GM19351 (cell line): ENCODE data around the gene RALGAPA2.

Source experiments
- ATAC-seq: cut with Tn5 transposase; IDR thresholded peaks from one replicate; pipeline ENCODE4 v1.9.1; 2021; ENCODE audit warnings: mild to moderate bottlenecking, moderate library complexity; ENCODE audit not compliant: unreplicated experiment

RALGAPA2 gene

GRCh38 chr20:20500312-20500711 is 212.1 kb downstream of the RALGAPA2 start:
- ATAC-seq: no peak

GRCh38 chr20:20499439-20499838 is 213.0 kb downstream of the RALGAPA2 start:
- ATAC-seq: no peak

GRCh38 chr20:20498076-20498861 is 214.2 kb downstream of the RALGAPA2 start:
- no peak for ATAC-seq

DNA sequence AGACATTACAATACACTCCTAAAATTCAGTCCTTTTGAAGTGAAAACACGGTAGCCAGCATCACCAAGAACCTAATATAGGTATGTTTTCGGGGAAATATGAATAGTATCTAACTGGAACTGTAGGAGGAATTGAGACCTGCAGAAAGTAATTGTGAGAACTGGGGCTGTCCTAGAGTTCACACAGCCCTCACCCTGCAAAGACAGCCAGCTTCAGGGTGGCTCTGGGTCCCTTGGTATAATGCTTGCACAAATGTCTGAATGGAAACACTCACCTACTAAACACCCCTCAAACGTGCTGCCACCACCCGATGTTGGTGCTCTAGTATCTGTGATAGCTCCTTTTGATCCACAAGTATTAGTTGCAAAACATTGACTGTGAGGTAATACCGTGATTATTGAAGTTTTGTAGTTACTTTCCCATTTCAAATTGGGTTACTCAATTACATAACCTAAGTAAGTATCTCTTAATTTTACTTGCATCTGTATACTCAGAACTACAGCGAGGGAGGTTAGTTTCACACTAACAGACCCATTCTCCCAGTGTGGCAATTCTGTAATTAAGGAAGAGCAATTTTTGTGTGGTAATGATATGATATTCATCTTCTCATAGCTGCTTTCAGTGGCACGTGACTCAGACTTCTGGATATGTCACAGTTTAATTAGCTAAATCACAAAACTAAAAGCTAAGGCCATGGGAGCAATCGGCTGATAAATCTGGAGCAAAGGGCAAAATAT is 215.0 kb downstream of the RALGAPA2 start:
- peak; percentile 66 for ATAC-seq

DNA sequence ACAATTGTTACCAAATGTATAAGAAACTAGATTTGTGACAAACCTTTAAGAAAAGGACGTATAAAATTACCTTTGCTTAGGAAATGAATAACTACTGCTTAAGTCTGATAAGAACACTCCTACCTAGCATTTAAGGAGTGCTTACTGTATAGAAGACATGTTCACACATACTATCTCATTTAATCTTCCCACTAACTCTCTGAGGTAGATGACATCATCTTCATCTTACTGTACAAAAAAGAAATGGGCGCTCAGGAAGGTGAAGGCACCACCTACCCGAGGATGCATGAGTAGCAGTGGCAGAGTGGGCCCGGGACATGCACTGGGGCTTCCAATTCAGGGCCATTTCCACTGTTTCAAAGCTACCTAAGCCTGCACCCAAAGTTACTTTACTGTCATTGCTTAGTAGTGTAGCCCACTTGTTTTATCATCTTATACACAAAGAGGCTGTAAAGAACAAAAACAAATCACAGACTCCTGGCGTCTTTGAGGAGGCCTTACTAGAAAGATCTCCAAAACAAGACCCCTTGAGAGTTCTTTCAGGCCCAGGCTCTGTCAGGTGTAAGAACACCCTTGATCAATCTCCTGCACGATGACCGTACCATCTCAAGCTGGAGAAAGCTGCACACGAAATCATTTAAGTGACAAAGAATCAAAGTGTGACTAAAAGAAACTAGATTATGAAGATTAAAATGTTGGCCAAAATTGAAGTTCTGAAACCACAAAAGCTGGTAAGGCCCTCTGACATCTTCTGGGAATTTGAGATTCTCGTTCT is 216.5 kb downstream of the RALGAPA2 start:
- no peak for ATAC-seq

GRCh38 chr20:20493701-20494100 is 218.7 kb downstream of the RALGAPA2 start:
- no peak for ATAC-seq

DNA sequence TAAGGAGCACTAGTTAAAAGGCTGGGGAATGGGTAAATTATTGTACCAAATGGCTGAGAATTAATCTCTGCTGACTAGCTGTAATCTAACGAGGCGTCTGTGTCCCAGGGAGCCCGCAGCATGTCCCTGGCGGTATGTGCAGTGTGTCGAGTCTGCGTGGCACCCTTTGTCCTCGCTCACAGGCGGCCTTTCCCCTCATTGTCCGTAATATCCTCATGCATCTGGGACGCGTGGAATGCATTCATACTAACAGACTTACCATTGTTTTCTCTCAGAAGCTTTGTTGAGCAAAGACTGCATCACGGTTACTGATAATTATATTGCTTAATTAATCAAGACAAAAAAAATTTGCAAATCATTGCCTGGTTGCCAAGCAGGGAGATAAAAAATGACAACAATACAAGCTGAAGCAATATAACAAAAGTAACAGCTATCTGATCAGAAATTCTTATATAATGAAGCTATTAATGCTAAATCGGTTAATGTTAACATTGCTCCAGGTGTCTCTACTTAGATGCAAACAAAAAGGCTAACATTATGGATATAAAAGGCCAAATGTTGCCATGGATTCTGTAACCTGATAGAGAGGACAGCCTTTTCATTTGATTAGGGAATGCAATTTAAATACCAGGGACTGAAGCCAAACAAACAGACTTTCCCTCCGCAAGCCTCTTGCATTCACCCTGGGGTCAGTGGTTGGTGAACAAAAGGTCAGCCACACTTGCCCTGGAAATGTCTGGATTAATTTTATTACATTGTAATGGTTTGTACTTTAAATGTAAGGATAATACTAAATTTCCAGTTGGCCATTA is 219.7 kb downstream of the RALGAPA2 start:
- no peak for ATAC-seq

DNA sequence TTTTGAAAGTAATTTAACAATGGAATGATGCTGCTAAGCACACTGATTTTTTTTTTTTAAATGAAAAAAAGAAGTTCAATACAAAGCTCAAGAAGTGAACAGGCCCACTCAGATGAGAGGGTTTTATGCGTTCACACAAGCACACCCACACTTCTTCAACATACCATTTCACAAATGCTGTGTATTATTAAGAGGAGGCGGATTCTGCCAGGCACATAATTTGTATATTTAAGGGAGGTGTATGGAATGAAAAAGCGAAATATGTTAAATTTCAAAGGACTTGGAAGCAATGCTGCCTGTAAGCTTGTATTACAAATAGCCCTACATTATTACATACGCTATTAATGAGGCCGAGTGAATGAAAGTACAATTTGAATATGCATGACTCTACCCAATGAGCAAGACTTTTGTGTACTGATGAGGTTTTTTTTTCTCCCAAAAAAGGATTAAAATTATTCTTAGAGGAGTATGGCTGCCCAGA is 220.6 kb downstream of the RALGAPA2 start:
- no peak for ATAC-seq

DNA sequence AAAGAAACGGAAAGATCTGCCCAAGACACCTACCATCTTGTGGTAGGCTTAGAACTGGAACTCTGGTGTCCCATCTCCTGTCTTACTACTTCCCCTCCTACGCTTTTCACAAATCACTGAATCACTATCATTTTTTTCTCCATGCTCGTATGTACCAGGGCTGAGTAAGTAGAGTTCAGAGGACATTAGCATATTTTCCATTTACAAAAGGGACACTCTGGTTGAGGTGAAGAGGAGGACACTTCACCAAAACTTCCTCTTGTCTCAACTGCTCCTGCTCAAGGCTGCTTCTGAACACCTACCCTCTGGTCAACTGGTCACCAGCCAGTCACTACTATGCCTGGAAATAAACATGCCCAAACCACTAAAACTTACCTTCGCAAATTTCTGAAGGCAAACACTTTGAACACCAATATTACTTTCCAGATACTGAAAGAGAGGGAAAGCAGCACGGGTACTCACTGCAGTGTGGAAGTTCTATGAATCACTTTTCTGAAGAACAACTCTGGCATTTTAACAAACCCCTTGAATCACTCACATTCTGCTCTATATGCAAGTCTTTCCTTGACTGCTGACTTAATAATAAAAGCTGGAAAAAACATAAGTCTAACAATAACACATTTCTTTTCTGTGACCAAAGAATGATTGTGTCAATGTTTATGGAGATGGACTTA is 221.2 kb downstream of the RALGAPA2 start:
- ATAC-seq: no peak

DNA sequence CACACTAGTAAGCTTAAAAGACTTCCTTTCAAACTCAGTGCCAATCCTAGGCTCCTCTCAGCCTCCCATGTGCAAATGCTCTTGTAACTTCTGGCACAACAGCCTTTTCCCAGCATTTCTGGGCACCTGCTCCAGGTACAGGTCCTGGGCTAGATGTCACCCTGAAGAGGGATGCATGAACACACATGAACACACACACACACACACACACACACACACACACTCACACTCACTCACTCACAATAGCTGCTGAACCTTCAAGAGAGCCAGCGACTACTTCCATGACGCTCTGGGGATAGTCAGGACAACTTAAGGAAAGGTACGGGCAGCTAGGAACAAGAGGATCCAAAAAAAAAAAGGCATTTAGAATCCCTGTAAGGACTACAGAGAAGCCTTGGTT is 221.8 kb downstream of the RALGAPA2 start:
- no peak for ATAC-seq

DNA sequence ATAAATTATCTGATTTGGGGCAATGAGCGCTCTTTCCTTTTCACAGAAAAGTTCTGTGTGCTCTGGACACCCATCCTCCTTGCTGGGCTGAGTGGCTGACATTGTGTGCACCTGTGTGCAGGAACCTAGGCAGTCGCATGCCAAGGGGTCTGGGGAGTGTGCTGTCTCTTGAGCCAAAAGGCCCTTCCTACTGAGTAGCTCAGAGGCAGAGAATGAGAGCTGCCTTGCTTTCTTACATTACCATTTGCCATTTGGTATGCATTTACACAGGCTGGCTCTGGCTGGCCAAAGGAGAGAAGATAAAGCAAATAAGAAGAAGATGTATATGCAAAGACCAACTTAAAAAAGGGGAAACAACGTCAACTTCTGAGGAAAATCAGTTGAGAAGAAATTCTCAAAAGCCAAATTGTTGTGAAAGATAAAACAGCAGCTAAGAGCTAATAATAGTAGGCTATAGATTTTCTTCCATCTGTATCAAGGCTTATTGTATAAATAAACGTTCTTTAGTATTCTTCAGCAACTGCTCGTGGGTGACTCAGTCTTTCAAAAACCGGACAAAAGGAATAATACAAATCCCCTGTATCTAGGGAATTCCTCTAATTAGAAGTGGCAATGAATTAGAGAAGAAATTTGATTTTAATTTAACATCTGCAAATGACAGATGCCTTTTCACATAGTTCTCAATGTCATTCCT is 222.6 kb downstream of the RALGAPA2 start:
- peak; percentile 49 for ATAC-seq

- peak; percentile 89 for ATAC-seq
Measured at GRCh38 chr20:20489054-20489453, 223.4 kb downstream of the RALGAPA2 start.

DNA sequence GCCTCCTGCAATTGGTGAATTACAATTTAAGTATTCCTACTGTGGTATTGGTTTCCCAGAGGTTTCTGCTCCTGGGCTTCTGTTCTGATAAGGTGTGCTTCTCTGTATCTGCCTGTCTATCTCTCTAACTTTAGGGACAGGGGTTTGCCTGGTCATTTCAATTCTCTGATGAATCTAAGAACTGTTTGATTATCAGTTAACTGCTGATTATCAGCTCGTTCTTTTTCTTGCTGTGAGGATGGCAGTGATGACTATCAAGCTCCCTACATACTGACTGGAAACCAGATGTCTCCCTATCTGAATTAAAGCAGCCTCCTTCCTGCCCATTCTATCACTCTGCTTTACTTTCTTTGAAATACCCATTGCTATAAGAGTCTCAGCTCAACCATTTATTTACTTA is 224.1 kb downstream of the RALGAPA2 start:
- no peak for ATAC-seq

DNA sequence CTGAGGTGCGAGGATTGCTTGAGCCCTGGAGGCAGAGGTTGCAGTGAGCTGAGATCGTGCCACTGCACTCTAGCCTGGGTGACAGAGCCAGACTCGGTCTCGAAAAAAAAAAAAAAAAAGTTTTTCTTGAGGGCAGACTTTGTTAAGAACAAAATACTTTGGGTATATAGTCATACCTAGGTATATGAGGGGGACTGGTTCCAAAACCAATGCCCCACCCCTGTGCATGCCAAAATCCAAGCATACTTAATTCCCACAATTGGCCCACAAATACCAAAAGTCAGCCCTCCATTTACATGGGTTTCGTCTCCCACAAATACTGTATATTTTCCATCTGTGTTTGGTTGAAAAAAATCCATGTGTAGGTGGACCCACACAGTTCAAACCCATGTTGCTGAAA is 224.6 kb downstream of the RALGAPA2 start:
- ATAC-seq: no peak

GRCh38 chr20:20483328-20483727 is 229.1 kb downstream of the RALGAPA2 start:
- ATAC-seq: no peak

DNA sequence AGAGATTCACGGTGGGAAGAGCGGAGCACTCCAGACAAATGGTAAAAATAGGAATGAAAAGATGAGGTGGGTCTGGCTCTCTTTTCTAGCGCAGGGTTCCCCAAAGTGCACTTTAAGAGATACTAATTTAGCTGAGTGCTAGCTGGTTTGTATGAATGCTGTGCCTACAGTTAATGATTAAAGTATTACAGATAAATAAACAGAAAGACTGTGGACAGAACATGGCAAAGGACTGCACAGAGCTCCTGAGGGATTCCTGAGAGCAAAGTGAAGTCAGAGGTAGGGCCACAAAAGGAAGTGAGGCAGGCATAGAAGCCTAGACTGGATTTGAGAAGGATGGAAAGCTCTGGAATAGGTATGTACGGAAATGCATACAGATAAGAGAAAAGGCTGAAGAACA is 230.0 kb downstream of the RALGAPA2 start:
- no peak for ATAC-seq

GRCh38 chr20:20480689-20481088 is 231.8 kb downstream of the RALGAPA2 start:
- ATAC-seq: no peak

GRCh38 chr20:20480126-20480525 is 232.3 kb downstream of the RALGAPA2 start:
- ATAC-seq: no peak

GRCh38 chr20:20477444-20478041 is 234.9 kb downstream of the RALGAPA2 start:
- no peak for ATAC-seq
